ENCODE measurements around the gene TP53TG3E.
"Not testable (repeated sequence)": the region's sequence is repeated elsewhere in the genome, so short reads cannot be mapped to it uniquely, and the experiment has no call there.

The TP53TG3E gene

GRCh38 chr16:33304006-33304405 is at the start of gene TP53TG3E:
Gene TP53TG3E (plus strand): TSS chr16:33304306. CDS start chr16:33304374, 68 bp downstream.
- DNase-seq (ENCODE audit: low read depth), result not testable (repeated sequence)

- DNase-seq (ENCODE audit: low read depth), result not testable (repeated sequence)
Observed at GRCh38 chr16:33336226-33337012, 32.3 kb downstream of the TP53TG3E start.

GRCh38 chr16:33337627-33338542 is 33.8 kb downstream of the TP53TG3E start:
- not testable (repeated sequence) for DNase-seq (ENCODE audit: low read depth)

GRCh38 chr16:33338543-33338951 is 34.4 kb downstream of the TP53TG3E start:
- DNase-seq (ENCODE audit: low read depth), result not testable (repeated sequence)

- not testable (repeated sequence) for DNase-seq (ENCODE audit: low read depth)
Observed at GRCh38 chr16:33339093-33340061, 35.3 kb downstream of the TP53TG3E start.
